ENCODE data around the gene EFNA5. TPM values are rescaled to one million over a fixed set of nuclear protein-coding genes. Genes with fewer than 3 reads are reported as not detected.

Gene EFNA5
- total and polyA plus RNA-seq, 2 experiments from 2014 or later = 8.5 to 18.8 TPM

GRCh38 chr5:107377277-107377609, 293.5 kb downstream of the EFNA5 start:
- 87% methylated on average over 5 of the region's 5 CpGs for WGBS (ENCODE audit: low lambda C conversion rate, missing lambda C conversion rate)
- Histone ChIP-seq H4K20me1 (ENCODE audit: insufficient read depth, poor library complexity, severe bottlenecking) (no peaks in the 10 kb centered on the region), H3K4me1 (ENCODE audit: insufficient read depth) (no peaks in the 10 kb centered on the region), H3K9me3 (ENCODE audit: low read depth) (no peaks in the 10 kb centered on the region), H3K36me3 (replicated peaks; ENCODE audit: insufficient read depth, low read depth) (no peaks in the 10 kb centered on the region), H2AFZ (no peak overlapping the region), H3K4me2 (no peak overlapping the region), H3K79me2 (no peaks in the 10 kb centered on the region), H3K4me3 (no peak overlapping the region), H3K27ac (no peak overlapping the region), H3K27me3 (no peaks in the 10 kb centered on the region), H3K9me2 (replicated peaks; ENCODE audit: insufficient read depth) (no peaks in the 10 kb centered on the region)
- TF ChIP-seq EZH2phosphoT487 (IDR thresholded peaks at IDR 0.05; ENCODE audit: low read depth, severe bottlenecking, unreplicated experiment) (no peak), EZH2 (IDR thresholded peaks at IDR 0.05; ENCODE audit: borderline replicate concordance) (no peak), CTCF (IDR thresholded peaks at IDR 0.05; ENCODE audit: poor library complexity) (no peak)
- no peak for DNase-seq (ENCODE audit: low spot score)

- DNase-seq (ENCODE audit: low spot score) = no peak
- Histone ChIP-seq H3K27me3 (no peaks in the 10 kb centered on the region), H3K9me3 (ENCODE audit: low read depth) (no peaks in the 10 kb centered on the region), H4K20me1 (ENCODE audit: insufficient read depth, poor library complexity, severe bottlenecking) (no peaks in the 10 kb centered on the region), H3K9me2 (replicated peaks; ENCODE audit: insufficient read depth) (no peaks in the 10 kb centered on the region), H3K36me3 (replicated peaks; ENCODE audit: insufficient read depth, low read depth) (no peaks in the 10 kb centered on the region), H3K4me1 (ENCODE audit: insufficient read depth) (no peaks in the 10 kb centered on the region), H3K79me2 (no peaks in the 10 kb centered on the region), H3K27ac (no peak overlapping the region), H2AFZ (no peak overlapping the region), H3K4me2 (no peak overlapping the region), H3K4me3 (no peak overlapping the region)
- WGBS (ENCODE audit: low lambda C conversion rate, missing lambda C conversion rate) = 87% methylated on average over 11 of the region's 11 CpGs
- TF ChIP-seq EZH2phosphoT487 (IDR thresholded peaks at IDR 0.05; ENCODE audit: low read depth, severe bottlenecking, unreplicated experiment) = no peak
- no peak for TF ChIP-seq EZH2 (IDR thresholded peaks at IDR 0.05; ENCODE audit: borderline replicate concordance)
- TF ChIP-seq CTCF (IDR thresholded peaks at IDR 0.05; ENCODE audit: poor library complexity) = no peak
Measured at GRCh38 chr5:107376546-107377276, 294.0 kb downstream of the EFNA5 start.

GRCh38 chr5:107373549-107374263, 297.0 kb downstream of the EFNA5 start:
- Histone ChIP-seq H3K79me2 (no peaks in the 10 kb centered on the region), H2AFZ (no peak overlapping the region), H4K20me1 (ENCODE audit: insufficient read depth, poor library complexity, severe bottlenecking) (no peaks in the 10 kb centered on the region), H3K27ac (no peak overlapping the region), H3K4me3 (no peak overlapping the region), H3K27me3 (no peaks in the 10 kb centered on the region), H3K9me2 (replicated peaks; ENCODE audit: insufficient read depth) (no peaks in the 10 kb centered on the region), H3K9me3 (ENCODE audit: low read depth) (no peaks in the 10 kb centered on the region), H3K4me2 (no peak overlapping the region), H3K4me1 (ENCODE audit: insufficient read depth) (no peaks in the 10 kb centered on the region), H3K36me3 (replicated peaks; ENCODE audit: insufficient read depth, low read depth) (no peaks in the 10 kb centered on the region)
- no peak for DNase-seq (ENCODE audit: low spot score)
- 86% methylated on average over 9 of the region's 9 CpGs for WGBS (ENCODE audit: low lambda C conversion rate, missing lambda C conversion rate)
- TF ChIP-seq CTCF (IDR thresholded peaks at IDR 0.05; ENCODE audit: poor library complexity) = no peak
- no peak for TF ChIP-seq EZH2 (IDR thresholded peaks at IDR 0.05; ENCODE audit: borderline replicate concordance)
- no peak for TF ChIP-seq EZH2phosphoT487 (IDR thresholded peaks at IDR 0.05; ENCODE audit: low read depth, severe bottlenecking, unreplicated experiment)
